ENCODE data around the gene CEACAM20. TPM values are rescaled to one million over a fixed set of nuclear protein-coding genes. Genes with fewer than 3 reads are reported as not detected.

CEACAM20 gene
- total and polyA plus RNA-seq, 10 of the 15 experiments (the other 5 are each of a cell fraction or from before 2014, with no cell fraction given), result not detected

DNA sequence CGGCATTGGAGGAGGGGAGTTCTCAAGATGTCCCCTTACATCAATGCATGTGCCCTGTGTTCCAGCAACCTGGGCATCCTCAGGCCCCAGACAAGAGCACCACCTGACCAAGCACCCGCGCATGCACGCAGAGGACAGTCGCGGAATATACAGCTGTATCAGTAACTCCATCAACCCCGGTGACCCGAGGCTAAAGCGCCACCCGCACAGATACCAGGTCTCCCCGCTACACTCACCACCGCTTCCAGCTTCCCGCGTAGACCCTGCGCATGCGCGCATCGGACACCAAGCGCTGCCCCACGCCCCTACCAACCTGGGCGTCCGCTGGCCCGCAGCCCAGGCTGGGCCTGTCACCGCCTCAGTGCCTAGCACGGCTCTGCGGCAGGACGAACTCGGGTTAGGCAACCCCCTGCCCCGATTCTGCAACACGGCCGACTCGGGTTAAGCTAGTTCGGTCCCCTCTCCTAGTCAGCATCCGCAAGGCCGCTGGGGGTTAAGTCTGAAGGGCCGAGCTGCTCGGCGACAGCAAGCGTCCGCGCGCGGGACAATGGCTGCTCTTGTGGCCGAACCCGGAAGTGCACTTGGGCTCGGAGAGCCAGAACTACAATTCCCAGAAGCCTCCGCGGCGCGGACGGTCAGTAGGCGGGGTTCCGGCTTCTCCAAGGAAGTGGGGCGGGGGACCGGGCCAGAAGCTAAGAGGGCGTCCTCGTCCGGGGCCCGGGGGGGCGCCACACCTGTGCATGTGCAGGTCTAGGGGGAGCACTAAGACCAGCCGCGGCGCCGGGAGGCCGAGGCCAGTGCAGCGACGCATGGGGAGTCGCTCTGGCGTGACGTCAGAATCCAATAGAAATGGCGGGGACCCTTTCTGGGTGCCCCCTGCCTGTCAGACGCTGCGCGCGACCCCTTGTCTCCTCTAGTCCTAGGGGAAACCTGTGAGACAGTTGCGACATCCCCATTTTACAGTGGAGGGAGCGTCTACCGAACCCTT lies 29.2 kb downstream of the CEACAM20 start, which contains the start of gene ZNF180 (continued):
- TF ChIP-seq JUNB (IDR thresholded peaks at IDR 0.05) (no peak), GATAD2B (conservative IDR thresholded peaks at IDR 0.05; ENCODE audit: low read depth) (peak; percentile 96), MYB (IDR thresholded peaks at IDR 0.05; ENCODE audit: borderline replicate concordance, low read depth, low read length) (no peak), RBBP5 (conservative IDR thresholded peaks at IDR 0.05) (no peak), POLR2A (IDR thresholded peaks at IDR 0.05; ENCODE audit: low read depth, low read length) (peak; percentile 94), CHD1 (IDR thresholded peaks at IDR 0.05; ENCODE audit: low read depth, low read length) (no peak), SUZ12 (IDR thresholded peaks at IDR 0.05; ENCODE audit: unreplicated experiment) (no peak), RELA (IDR thresholded peaks at IDR 0.05; ENCODE audit: borderline replicate concordance, partially characterized antibody) (peak; percentile 49), TCF12 (IDR thresholded peaks at IDR 0.05; ENCODE audit: low read depth, low read length) (peak; percentile 70; the same call in 1 of the 2 replicates), CHD4 (IDR thresholded peaks at IDR 0.05) (no peak), SRF (IDR thresholded peaks at IDR 0.05; ENCODE audit: low read depth in 2 of 2, low read length in 2 of 2) (peak in 1 of 2 experiments; percentile 17; a peak in 1 of 4 replicates), NR2F1 (conservative IDR thresholded peaks at IDR 0.05) (peak; percentile 51; the same call in 1 of the 2 replicates), TCF7 (IDR thresholded peaks at IDR 0.05; ENCODE audit: borderline replicate concordance) (no peak), MEF2A (IDR thresholded peaks at IDR 0.05; ENCODE audit: insufficient read depth, low read depth, low read length) (no peak)
- TF ChIP-seq, protein P1, sequence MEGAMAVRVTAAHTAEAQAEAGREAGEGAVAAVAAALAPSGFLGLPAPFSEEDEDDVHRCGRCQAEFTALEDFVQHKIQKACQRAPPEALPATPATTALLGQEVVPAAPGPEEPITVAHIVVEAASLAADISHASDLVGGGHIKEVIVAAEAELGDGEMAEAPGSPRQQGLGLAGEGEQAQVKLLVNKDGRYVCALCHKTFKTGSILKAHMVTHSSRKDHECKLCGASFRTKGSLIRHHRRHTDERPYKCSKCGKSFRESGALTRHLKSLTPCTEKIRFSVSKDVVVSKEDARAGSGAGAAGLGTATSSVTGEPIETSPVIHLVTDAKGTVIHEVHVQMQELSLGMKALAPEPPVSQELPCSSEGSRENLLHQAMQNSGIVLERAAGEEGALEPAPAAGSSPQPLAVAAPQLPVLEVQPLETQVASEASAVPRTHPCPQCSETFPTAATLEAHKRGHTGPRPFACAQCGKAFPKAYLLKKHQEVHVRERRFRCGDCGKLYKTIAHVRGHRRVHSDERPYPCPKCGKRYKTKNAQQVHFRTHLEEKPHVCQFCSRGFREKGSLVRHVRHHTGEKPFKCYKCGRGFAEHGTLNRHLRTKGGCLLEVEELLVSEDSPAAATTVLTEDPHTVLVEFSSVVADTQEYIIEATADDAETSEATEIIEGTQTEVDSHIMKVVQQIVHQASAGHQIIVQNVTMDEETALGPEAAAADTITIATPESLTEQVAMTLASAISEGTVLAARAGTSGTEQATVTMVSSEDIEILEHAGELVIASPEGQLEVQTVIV (IDR thresholded peaks at IDR 0.05; ENCODE audit: borderline replicate concordance, partially characterized antibody), result peak; percentile 88
- TF ChIP-seq, protein P2, sequence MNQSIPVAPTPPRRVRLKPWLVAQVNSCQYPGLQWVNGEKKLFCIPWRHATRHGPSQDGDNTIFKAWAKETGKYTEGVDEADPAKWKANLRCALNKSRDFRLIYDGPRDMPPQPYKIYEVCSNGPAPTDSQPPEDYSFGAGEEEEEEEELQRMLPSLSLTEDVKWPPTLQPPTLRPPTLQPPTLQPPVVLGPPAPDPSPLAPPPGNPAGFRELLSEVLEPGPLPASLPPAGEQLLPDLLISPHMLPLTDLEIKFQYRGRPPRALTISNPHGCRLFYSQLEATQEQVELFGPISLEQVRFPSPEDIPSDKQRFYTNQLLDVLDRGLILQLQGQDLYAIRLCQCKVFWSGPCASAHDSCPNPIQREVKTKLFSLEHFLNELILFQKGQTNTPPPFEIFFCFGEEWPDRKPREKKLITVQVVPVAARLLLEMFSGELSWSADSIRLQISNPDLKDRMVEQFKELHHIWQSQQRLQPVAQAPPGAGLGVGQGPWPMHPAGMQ (IDR thresholded peaks at IDR 0.05; ENCODE audit: borderline replicate concordance), result no peak
- TF ChIP-seq, protein P3, sequence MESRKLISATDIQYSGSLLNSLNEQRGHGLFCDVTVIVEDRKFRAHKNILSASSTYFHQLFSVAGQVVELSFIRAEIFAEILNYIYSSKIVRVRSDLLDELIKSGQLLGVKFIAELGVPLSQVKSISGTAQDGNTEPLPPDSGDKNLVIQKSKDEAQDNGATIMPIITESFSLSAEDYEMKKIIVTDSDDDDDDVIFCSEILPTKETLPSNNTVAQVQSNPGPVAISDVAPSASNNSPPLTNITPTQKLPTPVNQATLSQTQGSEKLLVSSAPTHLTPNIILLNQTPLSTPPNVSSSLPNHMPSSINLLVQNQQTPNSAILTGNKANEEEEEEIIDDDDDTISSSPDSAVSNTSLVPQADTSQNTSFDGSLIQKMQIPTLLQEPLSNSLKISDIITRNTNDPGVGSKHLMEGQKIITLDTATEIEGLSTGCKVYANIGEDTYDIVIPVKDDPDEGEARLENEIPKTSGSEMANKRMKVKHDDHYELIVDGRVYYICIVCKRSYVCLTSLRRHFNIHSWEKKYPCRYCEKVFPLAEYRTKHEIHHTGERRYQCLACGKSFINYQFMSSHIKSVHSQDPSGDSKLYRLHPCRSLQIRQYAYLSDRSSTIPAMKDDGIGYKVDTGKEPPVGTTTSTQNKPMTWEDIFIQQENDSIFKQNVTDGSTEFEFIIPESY (IDR thresholded peaks at IDR 0.05), result no peak
- TF ChIP-seq, protein P4, sequence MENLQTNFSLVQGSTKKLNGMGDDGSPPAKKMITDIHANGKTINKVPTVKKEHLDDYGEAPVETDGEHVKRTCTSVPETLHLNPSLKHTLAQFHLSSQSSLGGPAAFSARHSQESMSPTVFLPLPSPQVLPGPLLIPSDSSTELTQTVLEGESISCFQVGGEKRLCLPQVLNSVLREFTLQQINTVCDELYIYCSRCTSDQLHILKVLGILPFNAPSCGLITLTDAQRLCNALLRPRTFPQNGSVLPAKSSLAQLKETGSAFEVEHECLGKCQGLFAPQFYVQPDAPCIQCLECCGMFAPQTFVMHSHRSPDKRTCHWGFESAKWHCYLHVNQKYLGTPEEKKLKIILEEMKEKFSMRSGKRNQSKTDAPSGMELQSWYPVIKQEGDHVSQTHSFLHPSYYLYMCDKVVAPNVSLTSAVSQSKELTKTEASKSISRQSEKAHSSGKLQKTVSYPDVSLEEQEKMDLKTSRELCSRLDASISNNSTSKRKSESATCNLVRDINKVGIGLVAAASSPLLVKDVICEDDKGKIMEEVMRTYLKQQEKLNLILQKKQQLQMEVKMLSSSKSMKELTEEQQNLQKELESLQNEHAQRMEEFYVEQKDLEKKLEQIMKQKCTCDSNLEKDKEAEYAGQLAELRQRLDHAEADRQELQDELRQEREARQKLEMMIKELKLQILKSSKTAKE (IDR thresholded peaks at IDR 0.05; ENCODE audit: low read depth, poor library complexity, severe bottlenecking), result no peak
- TF ChIP-seq, protein P5, sequence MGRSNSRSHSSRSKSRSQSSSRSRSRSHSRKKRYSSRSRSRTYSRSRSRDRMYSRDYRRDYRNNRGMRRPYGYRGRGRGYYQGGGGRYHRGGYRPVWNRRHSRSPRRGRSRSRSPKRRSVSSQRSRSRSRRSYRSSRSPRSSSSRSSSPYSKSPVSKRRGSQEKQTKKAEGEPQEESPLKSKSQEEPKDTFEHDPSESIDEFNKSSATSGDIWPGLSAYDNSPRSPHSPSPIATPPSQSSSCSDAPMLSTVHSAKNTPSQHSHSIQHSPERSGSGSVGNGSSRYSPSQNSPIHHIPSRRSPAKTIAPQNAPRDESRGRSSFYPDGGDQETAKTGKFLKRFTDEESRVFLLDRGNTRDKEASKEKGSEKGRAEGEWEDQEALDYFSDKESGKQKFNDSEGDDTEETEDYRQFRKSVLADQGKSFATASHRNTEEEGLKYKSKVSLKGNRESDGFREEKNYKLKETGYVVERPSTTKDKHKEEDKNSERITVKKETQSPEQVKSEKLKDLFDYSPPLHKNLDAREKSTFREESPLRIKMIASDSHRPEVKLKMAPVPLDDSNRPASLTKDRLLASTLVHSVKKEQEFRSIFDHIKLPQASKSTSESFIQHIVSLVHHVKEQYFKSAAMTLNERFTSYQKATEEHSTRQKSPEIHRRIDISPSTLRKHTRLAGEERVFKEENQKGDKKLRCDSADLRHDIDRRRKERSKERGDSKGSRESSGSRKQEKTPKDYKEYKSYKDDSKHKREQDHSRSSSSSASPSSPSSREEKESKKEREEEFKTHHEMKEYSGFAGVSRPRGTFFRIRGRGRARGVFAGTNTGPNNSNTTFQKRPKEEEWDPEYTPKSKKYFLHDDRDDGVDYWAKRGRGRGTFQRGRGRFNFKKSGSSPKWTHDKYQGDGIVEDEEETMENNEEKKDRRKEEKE (IDR thresholded peaks at IDR 0.05), result no peak

Measured in GM12878 (cell line).